RPMI7951 (cell line): ENCODE data around the gene PNPLA6. TPM values are rescaled to one million over a fixed set of nuclear protein-coding genes. Genes with fewer than 3 reads are reported as not detected.
"Not testable (repeated sequence)": the region's sequence is repeated elsewhere in the genome, so short reads cannot be mapped to it uniquely, and the experiment has no call there.

Source experiments
- DNase-seq: peaks from one replicate; pipeline ENCODE4 v3.0.0-alpha.2; 2012; ENCODE audit warnings: low read depth
- total RNA-seq: library from RNA; depleted of rRNA; stranded (reverse); fragments of >200 nt; shearing (Covaris generic); gene quantifications from 2 replicates; pipeline ENCODE4 v1.2.3, GENCODE V29; 2014

The PNPLA6 gene
- total RNA-seq, 1 experiment from 2014 or later, result 44.7 TPM

GRCh38 chr19:7533281-7533885, 2.1 kb upstream of the PNPLA6 start:
- DNase-seq, result peak; percentile 67

DNA sequence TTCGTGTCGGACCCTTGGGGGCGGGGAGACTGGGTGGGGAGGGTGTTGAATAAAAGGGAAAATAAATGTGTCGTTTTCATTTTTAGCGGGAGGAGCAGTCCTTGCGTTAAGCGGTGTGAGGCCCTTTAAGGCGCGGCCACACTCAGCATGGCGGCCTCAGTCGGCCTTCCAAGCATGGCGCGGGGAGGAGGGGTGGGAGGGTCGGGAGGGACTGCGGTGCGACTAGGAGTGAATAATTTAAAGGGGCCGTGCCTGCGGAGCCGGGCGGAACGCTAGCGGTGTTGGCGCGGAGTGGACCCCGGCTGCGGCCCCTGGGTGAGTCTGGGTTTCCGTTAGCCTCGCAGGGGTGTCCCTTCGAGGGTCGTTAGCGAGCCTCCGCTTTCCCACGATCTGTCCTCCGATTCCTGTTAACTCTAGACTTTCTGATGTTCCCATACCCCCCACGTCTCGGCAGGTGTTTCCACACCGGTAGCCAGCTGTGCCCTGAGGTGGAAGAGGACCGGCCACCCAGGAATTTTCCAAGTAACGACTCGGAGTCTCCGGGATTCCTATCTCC, 1.5 kb upstream of the PNPLA6 start:
- DNase-seq, result peak; percentile 88

DNA sequence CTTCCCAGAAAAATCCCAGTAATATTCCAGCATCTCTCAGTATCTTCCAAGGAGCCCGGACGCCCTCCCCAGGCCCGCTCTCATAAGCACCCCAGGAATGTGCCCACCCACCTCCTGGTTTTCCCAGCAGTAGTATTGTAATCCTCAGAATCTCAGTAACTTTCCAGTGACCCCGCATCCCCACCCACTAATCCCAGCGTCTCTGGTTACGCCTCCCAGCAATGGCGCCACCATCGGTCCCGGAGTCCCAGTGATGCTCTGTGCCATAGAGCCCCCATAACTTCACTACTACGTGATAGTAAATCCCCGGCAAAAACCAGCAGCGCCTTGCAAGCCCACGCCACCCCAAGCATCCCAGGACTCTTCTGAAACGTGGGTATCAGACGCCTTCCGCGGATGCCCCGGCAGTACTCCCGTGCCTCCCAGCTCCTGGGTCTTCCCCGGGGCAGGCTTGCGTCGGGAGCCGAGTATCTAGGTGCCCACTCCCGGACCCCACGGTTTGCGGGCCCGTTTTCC, 928 bp upstream of the PNPLA6 start:
- DNase-seq, result peak; percentile 86

- DNase-seq, result no peak
Observed at GRCh38 chr19:7535998-7536695, 630 bp downstream of the PNPLA6 start.

- not testable (repeated sequence) for DNase-seq
Observed at GRCh38 chr19:7538990-7539389, 3.5 kb downstream of the PNPLA6 start.

DNA sequence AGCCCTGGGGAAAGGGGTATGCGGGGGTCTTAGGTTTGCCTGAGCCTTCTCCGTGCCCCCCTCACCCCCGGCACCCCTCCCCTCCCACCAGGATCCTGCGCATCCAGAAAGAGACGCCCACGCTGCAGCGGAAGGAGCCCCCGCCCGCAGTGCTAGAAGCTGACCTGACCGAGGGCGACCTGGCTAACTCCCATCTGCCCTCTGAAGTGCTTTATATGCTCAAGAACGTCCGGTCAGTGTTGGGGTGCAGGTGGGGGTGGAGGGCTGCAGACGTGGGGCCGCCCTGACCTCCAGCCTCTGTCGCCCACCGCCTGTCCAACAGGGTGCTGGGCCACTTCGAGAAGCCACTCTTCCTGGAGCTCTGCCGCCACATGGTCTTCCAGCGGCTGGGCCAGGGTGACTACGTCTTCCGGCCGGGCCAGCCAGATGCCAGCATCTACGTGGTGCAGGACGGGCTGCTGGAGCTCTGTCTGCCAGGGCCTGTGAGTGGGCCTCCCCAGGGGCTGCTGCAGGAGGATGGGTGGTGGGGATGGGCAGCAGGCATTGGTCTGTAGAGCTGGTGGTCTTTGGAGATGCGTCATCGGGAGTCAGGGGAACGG, 4.4 kb downstream of the PNPLA6 start:
- DNase-seq, result no peak

GRCh38 chr19:7540761-7541474, 5.4 kb downstream of the PNPLA6 start:
- DNase-seq, result no peak

GRCh38 chr19:7541475-7541824, 5.9 kb downstream of the PNPLA6 start:
- DNase-seq, result no peak

DNA sequence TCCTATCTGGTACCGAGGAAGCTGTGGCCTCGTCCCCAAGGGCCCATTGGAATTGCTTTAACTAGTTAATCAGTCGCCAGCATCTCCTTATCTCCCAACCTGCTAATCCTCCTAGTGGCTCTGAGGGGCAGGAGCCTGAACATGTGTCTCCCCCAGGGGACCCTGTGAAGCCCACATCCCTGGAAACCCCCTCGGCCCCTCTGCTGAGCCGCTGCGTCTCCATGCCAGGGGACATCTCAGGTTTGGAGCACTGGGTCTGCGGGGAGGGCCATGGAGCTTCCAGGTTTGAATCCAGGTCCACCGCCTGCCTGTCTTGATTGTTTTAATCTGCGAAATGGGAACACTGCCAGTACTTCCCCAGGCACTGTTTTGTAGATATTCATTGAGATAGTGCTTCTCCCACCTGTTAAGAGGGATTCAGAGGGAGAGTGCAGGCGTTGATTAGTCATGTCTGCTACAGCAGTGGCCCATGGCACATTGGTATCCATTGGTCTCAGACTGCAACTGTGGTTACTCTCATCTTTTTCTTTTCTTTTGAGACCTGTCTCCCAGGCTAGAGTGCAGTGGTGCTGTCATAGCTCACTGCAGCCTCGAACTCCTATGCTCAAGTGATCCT, 6.4 kb downstream of the PNPLA6 start:
- no peak for DNase-seq

GRCh38 chr19:7542556-7543348, 7.2 kb downstream of the PNPLA6 start:
- no peak for DNase-seq

- DNase-seq, result no peak
Observed at GRCh38 chr19:7544626-7545025, 9.1 kb downstream of the PNPLA6 start.

DNA sequence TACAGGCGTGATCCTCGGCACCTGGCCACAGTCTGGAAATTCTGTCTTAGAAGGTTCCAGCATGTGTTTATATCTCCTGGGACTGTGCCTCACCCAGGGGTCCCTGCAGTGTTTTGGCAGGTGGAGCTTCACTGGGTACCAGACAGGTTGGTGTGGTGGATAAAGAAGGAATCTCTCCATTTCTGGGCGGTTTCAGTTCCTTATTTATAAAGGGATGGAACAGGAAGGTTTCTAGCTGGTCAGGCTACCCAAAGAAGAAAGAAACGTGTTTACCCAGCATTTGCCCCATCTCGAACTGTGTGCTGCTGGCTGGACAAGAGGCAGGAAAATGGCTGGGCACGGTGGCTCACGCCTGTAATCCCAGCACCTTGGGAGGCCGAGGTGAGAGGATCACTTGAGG, 9.8 kb downstream of the PNPLA6 start:
- no peak for DNase-seq

GRCh38 chr19:7545904-7546303, 10.4 kb downstream of the PNPLA6 start:
- DNase-seq, result no peak

DNA sequence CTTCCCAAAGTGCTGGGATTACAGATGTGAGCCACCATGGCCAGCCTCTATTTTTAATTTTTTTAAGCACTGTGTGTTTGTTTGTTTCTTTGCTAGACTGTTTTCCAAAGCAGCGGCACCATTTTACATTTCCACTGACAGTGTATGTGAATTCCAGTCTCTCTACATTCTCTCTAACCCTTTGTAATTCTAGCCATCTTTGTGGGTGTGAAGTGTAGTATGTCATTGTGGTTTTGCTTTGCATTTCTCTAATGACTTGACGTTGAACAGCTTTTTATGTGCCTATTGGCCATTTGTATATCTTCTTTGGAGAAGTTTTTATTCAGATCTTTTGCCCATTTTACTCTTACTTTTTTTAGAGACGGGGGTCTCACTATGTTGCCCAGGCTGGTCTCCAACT, 11.6 kb downstream of the PNPLA6 start:
- no peak for DNase-seq

GRCh38 chr19:7549429-7550148, 14.1 kb downstream of the PNPLA6 start:
- no peak for DNase-seq

GRCh38 chr19:7550169-7550770, 14.8 kb downstream of the PNPLA6 start:
- no peak for DNase-seq

DNA sequence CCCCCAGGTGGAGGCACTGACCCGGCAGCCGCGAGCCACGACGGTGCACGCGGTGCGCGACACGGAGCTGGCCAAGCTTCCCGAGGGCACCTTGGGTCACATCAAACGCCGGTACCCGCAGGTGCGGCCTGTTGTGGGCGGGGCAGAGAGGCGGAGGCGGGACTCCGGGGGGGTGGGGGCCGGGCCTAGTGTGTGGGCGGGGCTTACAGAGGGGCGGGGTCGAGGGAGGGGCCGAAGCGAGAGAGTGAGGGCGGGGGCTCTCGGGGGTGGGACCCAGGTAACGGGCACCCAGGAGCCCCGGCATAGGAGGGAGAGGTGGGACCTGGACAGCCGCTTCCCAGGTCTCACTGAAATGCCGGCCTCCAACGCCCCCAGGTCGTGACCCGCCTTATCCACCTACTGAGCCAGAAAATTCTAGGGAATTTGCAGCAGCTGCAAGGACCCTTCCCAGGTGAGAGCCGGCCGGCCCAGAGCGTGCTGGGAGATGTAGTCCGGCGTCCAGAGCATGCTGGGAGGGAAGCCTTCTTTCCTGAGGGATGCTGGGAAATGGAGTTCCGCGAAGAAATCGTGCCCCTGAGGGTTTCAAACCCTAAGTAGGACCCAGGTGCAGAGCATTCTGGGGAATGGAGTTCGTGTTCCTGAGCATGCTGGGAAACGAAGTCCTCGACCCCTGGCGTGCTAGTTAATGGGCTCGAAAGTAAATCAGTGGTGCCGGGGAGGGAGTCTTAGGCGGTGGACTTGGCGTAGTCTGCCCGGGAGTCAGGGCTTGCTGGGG, 15.7 kb downstream of the PNPLA6 start:
- peak; percentile 13 for DNase-seq

DNA sequence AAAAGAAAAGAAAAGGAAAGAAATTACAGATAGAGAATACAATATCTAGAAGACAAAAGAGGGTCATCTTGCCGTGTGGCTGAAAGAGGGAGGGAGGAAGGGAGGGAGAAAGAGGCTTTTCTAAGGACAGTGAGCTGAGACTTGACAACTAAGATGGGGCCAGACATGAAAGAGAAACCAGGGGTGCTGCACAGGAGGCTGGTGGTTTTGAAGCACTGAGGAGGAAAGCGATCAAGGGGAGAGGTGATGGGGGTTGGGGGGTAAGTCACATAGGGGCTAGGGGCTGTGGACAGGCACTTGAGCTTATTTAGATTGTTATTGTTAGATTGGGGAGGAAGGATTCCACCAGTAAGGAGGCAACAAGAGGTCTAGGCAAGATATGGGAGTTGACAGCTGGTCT, 17.3 kb downstream of the PNPLA6 start:
- DNase-seq, result no peak

GRCh38 chr19:7554565-7554964, 19.0 kb downstream of the PNPLA6 start:
- DNase-seq, result no peak
